ENCODE results near the gene CST5.
"Not testable (repeated sequence)": the region's sequence is repeated elsewhere in the genome, so short reads cannot be mapped to it uniquely, and the experiment has no call there.

The CST5 gene

GRCh38 chr20:23920408-23921325, 41.1 kb upstream of the CST5 start:
- no peak for TF ChIP-seq SPI1 (IDR thresholded peaks at IDR 0.05; ENCODE audit: low read depth, low read length)
- no peak for TF ChIP-seq PAX5 (IDR thresholded peaks at IDR 0.05; ENCODE audit: insufficient read depth, low read length, severe bottlenecking)
- TF ChIP-seq POLR2A (IDR thresholded peaks at IDR 0.05; ENCODE audit: low read depth, low read length), result no peak
- DNase-seq (ENCODE audit: insufficient read length, low spot score) (no peak), FAIRE-seq (no peak)

- TF ChIP-seq SPI1 (IDR thresholded peaks at IDR 0.05; ENCODE audit: low read depth, low read length), result no peak
- TF ChIP-seq POLR2AphosphoS5 (IDR thresholded peaks at IDR 0.05; ENCODE audit: low read depth, low read length), result no peak
- TF ChIP-seq TAF1 (IDR thresholded peaks at IDR 0.05; ENCODE audit: low read depth, low read length), result no peak
- TF ChIP-seq POU2F2 (IDR thresholded peaks at IDR 0.05; ENCODE audit: low read depth, low read length), result no peak
- no peak for TF ChIP-seq PAX5 (IDR thresholded peaks at IDR 0.05; ENCODE audit: insufficient read depth, low read length, severe bottlenecking)
- TF ChIP-seq POLR2A (IDR thresholded peaks at IDR 0.05; ENCODE audit: low read depth, low read length), result no peak
- DNase-seq (ENCODE audit: insufficient read length, low spot score) (no peak), FAIRE-seq (no peak)
Measured at GRCh38 chr20:23918896-23919295, 39.3 kb upstream of the CST5 start.

- TF ChIP-seq POLR2AphosphoS5 (IDR thresholded peaks at IDR 0.05; ENCODE audit: low read depth, low read length), result no peak
- no peak for TF ChIP-seq POLR2A (IDR thresholded peaks at IDR 0.05; ENCODE audit: low read depth, low read length)
- TF ChIP-seq POU2F2 (IDR thresholded peaks at IDR 0.05; ENCODE audit: low read depth, low read length), result no peak
- no peak for TF ChIP-seq SPI1 (IDR thresholded peaks at IDR 0.05; ENCODE audit: low read depth, low read length)
- no peak for TF ChIP-seq PAX5 (IDR thresholded peaks at IDR 0.05; ENCODE audit: insufficient read depth, low read length, severe bottlenecking)
- TF ChIP-seq TAF1 (IDR thresholded peaks at IDR 0.05; ENCODE audit: low read depth, low read length), result no peak
- FAIRE-seq (no peak), DNase-seq (ENCODE audit: insufficient read length, low spot score) (no peak)
Measured at GRCh38 chr20:23918101-23918862, 38.7 kb upstream of the CST5 start.

GRCh38 chr20:23917024-23917725, 37.6 kb upstream of the CST5 start:
- no peak for DNase-seq (ENCODE audit: insufficient read length, low spot score)
- TF ChIP-seq TAF1 (IDR thresholded peaks at IDR 0.05; ENCODE audit: low read depth, low read length), result no peak
- no peak for TF ChIP-seq POLR2A (IDR thresholded peaks at IDR 0.05; ENCODE audit: low read depth, low read length)
- no peak for TF ChIP-seq POLR2AphosphoS5 (IDR thresholded peaks at IDR 0.05; ENCODE audit: low read depth, low read length)
- no peak for TF ChIP-seq POU2F2 (IDR thresholded peaks at IDR 0.05; ENCODE audit: low read depth, low read length)
- TF ChIP-seq SPI1 (IDR thresholded peaks at IDR 0.05; ENCODE audit: low read depth, low read length), result no peak
- no peak for TF ChIP-seq PAX5 (IDR thresholded peaks at IDR 0.05; ENCODE audit: insufficient read depth, low read length, severe bottlenecking)
- FAIRE-seq, result no peak

- TF ChIP-seq SPI1 (IDR thresholded peaks at IDR 0.05; ENCODE audit: low read depth, low read length), result no peak
- TF ChIP-seq TAF1 (IDR thresholded peaks at IDR 0.05; ENCODE audit: low read depth, low read length), result no peak
- no peak for TF ChIP-seq POLR2A (IDR thresholded peaks at IDR 0.05; ENCODE audit: low read depth, low read length)
- no peak for TF ChIP-seq PAX5 (IDR thresholded peaks at IDR 0.05; ENCODE audit: insufficient read depth, low read length, severe bottlenecking)
- TF ChIP-seq POU2F2 (IDR thresholded peaks at IDR 0.05; ENCODE audit: low read depth, low read length), result no peak
- TF ChIP-seq POLR2AphosphoS5 (IDR thresholded peaks at IDR 0.05; ENCODE audit: low read depth, low read length), result no peak
- FAIRE-seq, result no peak
- no peak for DNase-seq (ENCODE audit: insufficient read length, low spot score)
Measured at GRCh38 chr20:23915844-23916243, 36.3 kb upstream of the CST5 start.

- FAIRE-seq; DNase-seq (ENCODE audit: insufficient read length, low spot score): not testable (repeated sequence)
Measured at GRCh38 chr20:23914469-23914868, 34.9 kb upstream of the CST5 start.

- no peak for FAIRE-seq
- no peak for DNase-seq (ENCODE audit: insufficient read length, low spot score)
- TF ChIP-seq POU2F2 (IDR thresholded peaks at IDR 0.05; ENCODE audit: low read depth, low read length), result no peak
- no peak for TF ChIP-seq POLR2A (IDR thresholded peaks at IDR 0.05; ENCODE audit: low read depth, low read length)
- no peak for TF ChIP-seq POLR2AphosphoS5 (IDR thresholded peaks at IDR 0.05; ENCODE audit: low read depth, low read length)
- TF ChIP-seq PAX5 (IDR thresholded peaks at IDR 0.05; ENCODE audit: insufficient read depth, low read length, severe bottlenecking), result no peak
- TF ChIP-seq SPI1 (IDR thresholded peaks at IDR 0.05; ENCODE audit: low read depth, low read length), result no peak
- TF ChIP-seq TAF1 (IDR thresholded peaks at IDR 0.05; ENCODE audit: low read depth, low read length), result no peak
Measured at GRCh38 chr20:23910210-23910609, 30.7 kb upstream of the CST5 start.

- no peak for DNase-seq (ENCODE audit: insufficient read length, low spot score)
- TF ChIP-seq POLR2A (IDR thresholded peaks at IDR 0.05; ENCODE audit: low read depth, low read length) (no peak), SPI1 (IDR thresholded peaks at IDR 0.05; ENCODE audit: low read depth, low read length) (no peak)
- FAIRE-seq, result no peak
Measured at GRCh38 chr20:23909390-23909789, 29.8 kb upstream of the CST5 start.

- FAIRE-seq (no peak), DNase-seq (ENCODE audit: insufficient read length, low spot score) (no peak)
- no peak for TF ChIP-seq TAF1 (IDR thresholded peaks at IDR 0.05; ENCODE audit: low read depth, low read length)
Measured at GRCh38 chr20:23907579-23907978, 28.0 kb upstream of the CST5 start.

- FAIRE-seq; DNase-seq (ENCODE audit: insufficient read length, low spot score): not testable (repeated sequence)
Measured at GRCh38 chr20:23902396-23902795, 22.8 kb upstream of the CST5 start.

- FAIRE-seq; DNase-seq (ENCODE audit: insufficient read length, low spot score): not testable (repeated sequence)
Measured at GRCh38 chr20:23890867-23891266, 11.3 kb upstream of the CST5 start.

Measured in GM12891 (cell line).